CD1c-positive myeloid dendritic cell (primary cell): Measurements from ENCODE around the gene SERTM2.
"Not testable (repeated sequence)": the region's sequence is repeated elsewhere in the genome, so short reads cannot be mapped to it uniquely, and the experiment has no call there.

ENCODE experiments used
- DNase-seq: peaks from one replicate; pipeline ENCODE4 v3.0.0-alpha.2; 2016; ENCODE audit errors: extremely low spot score

Gene SERTM2

GRCh38 chrX:111511477-111511876 lies at the start of gene SERTM2:
Gene SERTM2 (plus strand): TSS chrX:111511645. CDS start chrX:111518858, 7,213 bp downstream.
- peak; percentile 23 for DNase-seq

- no peak for DNase-seq
These were observed 45.8 kb upstream of the SERTM2 start for GRCh38 chrX:111465669-111466068.

- DNase-seq: no peak
These were observed 43.5 kb upstream of the SERTM2 start for GRCh38 chrX:111467896-111468295.

DNA sequence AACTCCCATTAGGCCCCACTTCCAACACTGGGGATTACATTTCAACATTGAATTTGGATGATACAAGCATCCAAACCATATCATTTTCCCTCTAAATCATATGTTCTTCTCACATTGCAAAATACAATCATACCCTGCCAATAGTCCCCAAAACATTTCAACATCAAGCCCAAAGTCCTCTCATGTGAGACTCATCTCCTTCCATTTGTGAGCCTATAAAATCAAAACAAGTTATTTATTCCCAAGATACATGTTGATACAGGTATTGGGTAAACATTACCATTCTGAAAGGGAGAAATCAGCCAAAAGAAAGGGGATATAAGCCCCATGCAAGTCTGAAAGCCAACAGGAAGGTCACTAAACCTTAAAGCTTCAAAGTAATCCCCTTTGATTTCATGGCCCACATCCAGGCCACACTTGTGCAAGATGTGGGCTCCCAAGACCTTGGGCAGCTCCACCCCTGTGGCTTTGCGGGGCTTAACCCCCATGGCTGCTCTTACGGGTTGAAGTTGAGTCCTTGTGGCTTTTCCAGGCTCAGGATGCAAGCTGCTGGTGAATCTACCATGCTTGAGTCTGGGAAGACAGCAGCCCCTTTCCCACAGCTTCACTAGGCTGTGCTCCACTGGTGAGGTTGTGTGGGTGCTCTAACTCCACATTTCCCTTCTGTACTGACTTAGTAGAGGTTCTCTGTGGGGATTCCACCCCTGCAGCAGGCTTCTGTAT lies 40.6 kb upstream of the SERTM2 start:
- no peak for DNase-seq

GRCh38 chrX:111481896-111482295 lies 29.5 kb upstream of the SERTM2 start:
- DNase-seq: no peak

DNA sequence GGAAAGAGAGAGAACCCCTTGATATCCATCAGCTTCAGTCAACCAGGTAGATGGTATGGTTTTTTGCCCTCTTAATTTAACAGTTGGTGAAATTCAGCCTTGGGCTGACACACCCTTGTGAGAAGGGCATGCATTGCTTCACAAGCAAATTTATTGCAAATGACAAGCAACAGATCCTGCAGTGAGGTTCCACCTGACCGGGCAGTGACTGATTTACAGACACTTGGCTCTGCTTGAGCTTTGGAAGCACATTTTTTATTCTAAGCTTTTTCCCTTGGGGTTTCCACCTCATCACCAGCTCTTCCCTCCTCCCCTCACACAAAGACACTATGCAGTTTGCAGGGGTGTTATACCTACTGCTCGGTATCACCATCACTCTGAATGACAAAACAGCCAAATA lies 28.3 kb upstream of the SERTM2 start:
- DNase-seq: no peak

- no peak for DNase-seq
These were observed 27.6 kb upstream of the SERTM2 start for GRCh38 chrX:111483881-111484280.

DNA sequence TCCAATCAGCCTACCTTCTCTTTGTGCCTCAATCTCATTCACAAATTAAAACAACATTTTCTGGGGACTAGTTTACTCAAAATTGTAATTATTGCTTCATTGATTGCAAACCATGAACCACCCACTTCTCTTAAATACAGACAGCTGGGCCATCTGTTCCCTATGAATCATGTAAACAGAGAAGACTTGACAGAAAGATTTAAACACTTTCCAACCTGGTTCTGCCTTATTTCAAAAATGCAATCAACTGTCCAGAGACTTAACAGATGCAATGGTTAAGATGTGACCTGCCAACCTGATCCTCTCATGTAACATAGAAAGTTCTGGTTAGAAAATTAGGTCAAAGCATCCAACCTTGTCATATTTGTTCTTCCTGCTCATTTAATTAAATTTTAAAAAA lies 20.8 kb upstream of the SERTM2 start:
- DNase-seq: no peak

DNA sequence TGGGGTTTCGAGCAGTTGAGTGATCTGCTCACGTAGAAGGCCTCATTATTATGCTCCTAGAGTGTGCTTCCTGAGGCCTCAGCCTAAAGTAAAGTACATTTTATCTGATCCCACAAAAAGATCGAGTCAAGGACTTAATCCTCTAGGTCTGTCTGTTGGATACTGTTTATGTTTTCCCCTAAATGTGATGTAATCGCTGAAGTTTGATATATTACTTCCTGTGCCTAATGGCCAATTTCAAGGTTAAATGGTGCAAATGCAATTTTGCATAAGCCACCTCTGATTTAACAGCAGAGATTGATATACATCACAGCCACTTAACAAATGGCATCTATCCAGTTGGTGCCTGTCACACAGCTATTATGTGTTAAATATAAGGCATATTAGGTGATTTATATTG lies 19.4 kb upstream of the SERTM2 start:
- no peak for DNase-seq

- DNase-seq: no peak
These were observed 12.8 kb upstream of the SERTM2 start for GRCh38 chrX:111498538-111499103.

DNA sequence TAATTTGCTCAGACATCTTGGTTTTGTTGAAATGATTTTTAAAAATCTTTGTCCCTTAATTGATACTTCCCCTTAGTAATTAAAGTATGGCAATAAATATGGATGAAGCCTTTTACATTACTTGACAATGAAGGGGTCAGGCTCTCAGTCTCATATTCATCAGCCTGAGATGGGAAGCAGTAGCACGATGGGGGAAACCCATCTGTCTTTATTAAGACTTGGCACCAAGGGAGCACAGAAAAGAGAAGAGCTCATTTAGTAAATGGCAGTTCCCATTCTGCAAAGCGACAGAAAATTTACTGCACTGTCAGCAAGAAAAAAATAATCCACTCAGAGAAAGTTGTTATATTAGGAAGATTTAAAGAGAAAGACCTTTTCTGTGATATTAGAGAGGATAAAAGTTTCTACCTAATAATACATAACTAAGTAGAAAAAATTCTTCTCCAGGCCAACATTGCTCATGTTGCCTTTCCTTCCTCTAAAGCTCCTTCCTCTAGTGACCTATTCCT lies 7.9 kb upstream of the SERTM2 start:
- no peak for DNase-seq

DNA sequence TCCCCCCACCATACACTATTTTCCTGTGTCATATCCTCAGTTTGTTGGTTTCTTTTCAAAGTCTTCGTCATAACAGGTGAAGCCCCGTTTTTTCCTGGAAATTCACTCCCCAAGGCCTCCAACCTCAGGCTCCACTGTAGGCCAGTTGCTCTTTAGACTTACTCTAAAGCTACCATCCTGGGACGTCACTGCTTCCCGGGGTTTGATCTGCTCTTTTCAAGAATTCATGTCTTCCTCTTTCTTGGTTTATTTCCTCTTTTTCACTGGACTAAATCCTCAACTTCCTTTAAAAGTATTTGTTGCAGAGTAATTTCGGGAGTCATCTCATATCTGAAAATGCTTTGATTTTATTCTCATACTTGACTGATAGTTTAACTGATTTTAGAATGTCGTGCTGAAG lies 6.5 kb upstream of the SERTM2 start:
- DNase-seq: peak; percentile 67

GRCh38 chrX:111505783-111506182 lies 5.7 kb upstream of the SERTM2 start:
- DNase-seq: no peak

DNA sequence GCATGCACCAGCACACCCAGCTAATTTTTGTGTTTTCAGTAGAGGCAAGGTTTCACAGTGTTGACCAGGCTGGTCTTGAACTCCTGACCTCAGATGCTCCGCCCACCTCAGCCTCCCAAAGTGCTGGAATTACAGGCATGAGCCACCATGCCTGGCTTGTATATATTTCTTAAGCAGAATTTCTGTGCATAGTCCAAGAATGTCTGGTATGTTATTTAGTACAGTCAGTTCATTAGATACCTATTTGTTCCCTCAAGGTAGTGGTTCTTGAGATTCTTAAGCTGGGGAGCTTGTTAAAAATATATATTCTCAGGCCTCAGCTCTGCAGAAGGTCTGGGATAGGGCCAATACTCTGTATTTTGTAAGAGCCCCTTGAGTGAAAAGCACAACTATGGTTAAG lies 4.6 kb upstream of the SERTM2 start:
- DNase-seq: no peak

DNA sequence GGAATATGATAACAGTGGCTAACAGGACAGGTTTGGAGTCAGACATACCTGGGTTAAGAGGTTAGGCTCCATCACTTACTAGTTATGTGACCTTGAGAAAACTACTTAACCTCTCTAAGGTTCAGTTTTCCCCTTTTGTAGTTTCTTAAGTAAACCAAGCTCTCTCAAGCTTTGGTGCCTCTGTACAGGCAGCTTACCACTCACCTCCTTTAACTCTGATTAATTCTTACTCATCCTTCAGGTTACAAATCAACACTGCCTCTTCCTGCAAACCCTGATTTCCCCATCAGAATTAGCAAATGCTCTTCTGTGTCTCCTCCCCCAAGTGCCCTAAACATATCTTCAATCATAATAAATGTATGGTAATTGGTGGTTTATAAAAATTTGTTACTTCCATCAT lies 3.5 kb upstream of the SERTM2 start:
- DNase-seq: no peak

DNA sequence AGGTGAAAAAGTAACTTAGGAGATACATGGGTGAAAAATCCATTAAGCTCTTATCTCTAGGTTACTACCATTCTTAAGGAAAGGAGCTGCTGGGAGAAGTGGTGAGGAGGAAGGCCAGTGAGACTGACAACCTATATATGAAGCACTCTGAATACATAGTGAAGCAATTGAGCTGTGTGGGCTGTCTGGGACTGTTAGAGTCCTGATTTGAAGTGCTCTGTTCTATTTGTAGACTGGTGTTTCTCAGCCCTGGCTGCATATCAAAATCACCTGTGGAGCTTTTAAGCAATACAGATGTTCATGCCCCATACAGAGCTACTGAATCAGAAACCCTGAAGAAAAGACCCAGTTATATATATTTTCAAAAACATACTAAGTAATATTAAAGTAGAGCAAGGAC lies 3.9 kb downstream of the SERTM2 start:
- no peak for DNase-seq

GRCh38 chrX:111518667-111519066 lies 7.2 kb downstream of the SERTM2 start:
- no peak for DNase-seq

DNA sequence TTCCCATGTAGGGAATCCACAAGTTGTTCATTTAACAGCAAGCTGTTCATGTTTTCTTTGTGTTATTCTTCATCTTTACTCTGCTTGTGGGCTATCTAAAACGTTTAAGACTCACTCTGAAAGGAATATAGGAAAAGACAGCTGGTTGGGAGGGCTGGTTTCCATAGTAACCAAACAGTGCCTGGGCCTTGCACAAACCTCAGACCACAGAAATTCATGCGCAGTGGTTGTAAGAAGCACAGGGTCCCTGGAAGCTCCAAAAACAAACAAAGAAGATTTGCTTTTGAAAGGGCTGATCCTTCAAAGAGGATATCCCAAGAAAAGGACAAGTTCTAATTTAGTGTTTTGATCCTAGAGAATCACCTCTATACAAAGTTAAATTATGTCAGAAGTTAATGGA lies 7.8 kb downstream of the SERTM2 start:
- no peak for DNase-seq

DNA sequence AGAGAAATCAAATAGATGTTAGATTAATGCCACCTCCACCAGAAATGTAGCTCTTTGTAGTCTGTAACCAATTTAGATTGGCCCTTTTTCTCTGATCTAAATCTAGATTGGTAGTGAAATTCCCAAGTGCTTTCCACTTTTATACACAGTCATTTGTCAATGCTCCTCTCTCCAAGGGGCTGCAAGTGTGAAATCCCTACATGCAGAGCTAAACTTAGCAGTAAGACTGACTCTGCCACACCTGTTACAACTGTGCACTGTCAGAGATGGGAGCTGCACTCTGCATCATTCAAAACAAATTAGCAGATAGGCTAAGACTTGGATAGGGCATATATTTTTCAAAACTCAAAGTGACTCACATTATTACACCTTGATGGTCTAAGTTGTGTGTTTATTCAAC lies 9.1 kb downstream of the SERTM2 start:
- no peak for DNase-seq

DNA sequence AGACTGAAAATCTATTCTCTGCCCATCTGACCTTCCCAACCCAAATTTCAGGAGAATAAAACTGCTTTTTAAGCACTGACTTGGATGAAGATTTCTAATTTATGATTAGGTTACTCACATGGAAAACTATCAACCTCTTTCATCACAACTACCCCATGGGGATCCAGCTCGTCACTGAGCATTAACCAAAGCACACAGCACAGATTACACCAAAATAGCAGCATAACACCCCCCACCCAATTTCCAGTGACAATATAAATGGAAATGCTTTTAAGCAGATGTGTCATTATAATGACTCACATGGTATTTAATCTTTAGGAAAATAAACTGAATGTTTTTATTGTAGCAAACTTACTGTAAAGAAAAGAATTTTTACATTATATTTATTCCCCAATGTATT lies 9.7 kb downstream of the SERTM2 start:
- DNase-seq: no peak

DNA sequence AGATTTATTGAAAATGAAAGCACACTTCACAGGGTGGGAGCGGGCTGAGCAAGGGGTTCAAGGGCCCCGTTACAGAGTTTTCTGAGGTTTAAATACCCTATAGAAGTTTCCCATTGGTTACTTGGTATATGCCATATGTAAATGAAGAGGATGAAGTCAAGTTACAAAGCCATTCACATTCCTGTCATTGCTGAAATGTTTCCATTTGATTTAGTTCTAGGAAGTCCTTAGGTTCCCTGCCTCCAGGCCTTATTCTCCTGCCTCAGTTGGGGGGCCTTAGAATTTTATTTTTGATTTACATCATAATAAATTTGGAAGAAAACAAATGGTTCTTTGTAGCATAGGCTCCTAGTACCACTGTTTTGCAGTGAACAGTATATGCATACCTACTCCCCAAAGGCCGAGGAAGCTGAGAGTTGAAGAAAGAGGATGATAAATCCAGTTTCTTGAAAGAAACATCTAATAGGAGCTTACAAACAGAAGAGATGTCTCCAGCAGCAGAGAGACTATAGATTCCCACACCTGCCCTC lies 31.8 kb downstream of the SERTM2 start:
- DNase-seq: no peak

GRCh38 chrX:111549235-111549634 lies 37.8 kb downstream of the SERTM2 start:
- DNase-seq: not testable (repeated sequence)

GRCh38 chrX:111555406-111555958 lies 44.0 kb downstream of the SERTM2 start:
- DNase-seq: no peak
